ENCODE measurements around the gene ANAPC15. TPM values are rescaled to one million over a fixed set of nuclear protein-coding genes. Genes with fewer than 3 reads are reported as not detected.

The ANAPC15 gene
- total RNA-seq, 4 donors from 2014 or later = 21.2 to 39.3 (median 32.4) TPM

DNA sequence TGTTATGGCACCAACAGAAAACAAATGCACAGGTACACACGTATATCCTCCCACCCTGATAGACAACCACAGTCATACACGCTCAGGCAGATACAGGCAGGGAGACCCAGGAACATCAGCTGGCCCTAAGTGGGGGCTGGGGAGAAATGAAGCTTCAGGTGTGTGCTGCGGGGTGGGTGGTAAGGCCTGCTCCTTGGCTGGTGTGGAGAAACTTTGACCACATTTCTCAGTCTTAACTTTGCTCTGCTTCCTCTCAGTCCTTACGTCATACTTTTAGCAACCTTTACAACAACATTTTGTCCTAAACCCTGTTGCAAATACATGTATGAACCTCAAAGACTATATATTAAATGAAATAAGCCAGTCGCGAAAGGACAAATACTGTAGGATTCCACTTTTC is 6.7 kb upstream of the ANAPC15 start:
- intact Hi-C loops (cut with DNase I; ENCODE audit: low total_unique reads) = no loop called here

DNA sequence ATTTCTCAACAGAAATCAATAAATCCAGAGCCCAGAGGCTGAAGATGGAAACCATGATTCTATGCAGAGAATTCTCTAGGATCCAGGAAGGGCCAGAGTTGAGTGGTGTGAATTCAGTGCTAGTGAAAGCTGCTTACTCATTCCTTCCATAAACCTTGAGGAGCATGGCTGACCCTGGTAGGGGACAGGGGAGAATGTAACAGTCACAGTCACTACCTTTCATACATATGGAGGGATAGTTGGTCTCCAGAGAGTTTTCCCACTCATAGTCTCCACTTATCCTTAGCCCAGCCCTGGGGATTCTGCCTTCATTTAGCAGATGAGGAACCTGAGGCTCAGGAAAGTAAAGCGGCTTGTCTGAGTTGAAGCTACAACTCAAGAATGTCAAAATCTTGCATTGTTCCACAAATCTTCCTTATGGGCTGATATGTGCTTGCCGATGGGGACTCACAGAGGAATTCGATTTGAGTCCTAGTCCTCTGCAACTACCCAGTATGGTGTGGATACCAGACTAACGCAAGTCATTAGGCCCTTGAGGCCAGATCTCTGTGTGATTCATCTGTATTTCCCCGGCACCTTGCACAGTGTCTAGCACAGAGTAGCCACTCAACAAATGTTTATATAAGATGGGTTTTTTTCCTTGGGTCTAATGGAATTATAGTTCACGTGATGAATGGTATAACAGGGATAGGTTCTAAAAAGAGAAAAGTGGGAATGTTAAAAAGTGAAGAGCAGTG is 3.7 kb upstream of the ANAPC15 start:
- TF ChIP-seq, protein P1, sequence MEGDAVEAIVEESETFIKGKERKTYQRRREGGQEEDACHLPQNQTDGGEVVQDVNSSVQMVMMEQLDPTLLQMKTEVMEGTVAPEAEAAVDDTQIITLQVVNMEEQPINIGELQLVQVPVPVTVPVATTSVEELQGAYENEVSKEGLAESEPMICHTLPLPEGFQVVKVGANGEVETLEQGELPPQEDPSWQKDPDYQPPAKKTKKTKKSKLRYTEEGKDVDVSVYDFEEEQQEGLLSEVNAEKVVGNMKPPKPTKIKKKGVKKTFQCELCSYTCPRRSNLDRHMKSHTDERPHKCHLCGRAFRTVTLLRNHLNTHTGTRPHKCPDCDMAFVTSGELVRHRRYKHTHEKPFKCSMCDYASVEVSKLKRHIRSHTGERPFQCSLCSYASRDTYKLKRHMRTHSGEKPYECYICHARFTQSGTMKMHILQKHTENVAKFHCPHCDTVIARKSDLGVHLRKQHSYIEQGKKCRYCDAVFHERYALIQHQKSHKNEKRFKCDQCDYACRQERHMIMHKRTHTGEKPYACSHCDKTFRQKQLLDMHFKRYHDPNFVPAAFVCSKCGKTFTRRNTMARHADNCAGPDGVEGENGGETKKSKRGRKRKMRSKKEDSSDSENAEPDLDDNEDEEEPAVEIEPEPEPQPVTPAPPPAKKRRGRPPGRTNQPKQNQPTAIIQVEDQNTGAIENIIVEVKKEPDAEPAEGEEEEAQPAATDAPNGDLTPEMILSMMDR (IDR thresholded peaks at IDR 0.05 in 4 of 5, conservative IDR thresholded peaks at IDR 0.05 in 1 of 5) = no peak
- no peak for TF ChIP-seq POLR2A (IDR thresholded peaks at IDR 0.05)
- intact Hi-C loops (cut with DNase I; ENCODE audit: low total_unique reads) = no loop called here

More for the DNA sequence above, 6.7 kb upstream of the ANAPC15 start:
- DNase-seq (no peak), ATAC-seq (no peak)
- Histone ChIP-seq H3K4me3 (no peak overlapping the region), H3K4me1 (no peaks in the 10 kb centered on the region), H3K27ac (no peak overlapping the region), H3K36me3 (no peaks in the 10 kb centered on the region), H3K9me3 (no peaks in the 10 kb centered on the region), H3K27me3 (peaks cover 0 to 5% (median 0%) of the 10 kb centered on the region in 3 donors)
- in situ Hi-C loops (cut with MboI; ENCODE audit: low sequenced_read_pairs in 4 of 4) = no loop called here
- TF ChIP-seq, protein P1 (IDR thresholded peaks at IDR 0.05 in 4 of 5, conservative IDR thresholded peaks at IDR 0.05 in 1 of 5) = no peak
- no peak for TF ChIP-seq POLR2A (IDR thresholded peaks at IDR 0.05)

GRCh38 chr11:72114570-72114969 is 2.1 kb upstream of the ANAPC15 start:
- Histone ChIP-seq H3K9me3 (no peaks in the 10 kb centered on the region), H3K27me3 (no peaks in the 10 kb centered on the region), H3K36me3 (peaks cover 0 to under 1% of the 10 kb centered on the region in 2 donors), H3K27ac (no peak overlapping the region), H3K4me1 (peaks cover 11 to 13% of the 10 kb centered on the region in 2 donors), H3K4me3 (no peak overlapping the region)
- in situ Hi-C loops (cut with MboI; ENCODE audit: low sequenced_read_pairs in 4 of 4) (no loop called here), intact Hi-C loops (cut with DNase I; ENCODE audit: low total_unique reads) (no loop called here)
- ATAC-seq (no peak), DNase-seq (no peak)
- TF ChIP-seq, protein P1 (IDR thresholded peaks at IDR 0.05 in 4 of 5, conservative IDR thresholded peaks at IDR 0.05 in 1 of 5) = no peak

More for the DNA sequence above, 3.7 kb upstream of the ANAPC15 start:
- Histone ChIP-seq H3K4me3 (no peak overlapping the region), H3K27me3 (peaks cover 0 to 5% (median 0%) of the 10 kb centered on the region in 3 donors), H3K36me3 (no peaks in the 10 kb centered on the region), H3K9me3 (no peaks in the 10 kb centered on the region), H3K4me1 (peaks cover 11 to 13% of the 10 kb centered on the region in 2 donors), H3K27ac (no peak overlapping the region)
- in situ Hi-C loops (cut with MboI; ENCODE audit: low sequenced_read_pairs in 4 of 4) = no loop called here
- no peak for ATAC-seq
- no peak for DNase-seq

GRCh38 chr11:72112978-72113808 is 698 bp upstream of the ANAPC15 start:
- intact Hi-C loops (cut with DNase I; ENCODE audit: low total_unique reads) (loop anchor here (1.0 to 2.0 kb wide), 5 partner anchors 10 to 184 kb away; partner anchors contain the start of genes LAMTOR1, LRRC51, NUMA1 and RNF121), in situ Hi-C loops (cut with MboI; ENCODE audit: low sequenced_read_pairs in 4 of 4) (no loop called here)
- H3K27me3 ChIP-seq = no peaks in the 10 kb centered on the region
- H3K27ac ChIP-seq = peak overlapping the region; percentile 95 to 99 (median 98)
- H3K9me3 ChIP-seq = no peaks in the 10 kb centered on the region
- TF ChIP-seq POLR2A (IDR thresholded peaks at IDR 0.05) = no peak
- TF ChIP-seq, protein P1 (IDR thresholded peaks at IDR 0.05 in 4 of 5, conservative IDR thresholded peaks at IDR 0.05 in 1 of 5) = no peak
- DNase-seq (no peak), ATAC-seq (no peak)
- peaks cover 11 to 13% of the 10 kb centered on the region in 2 donors for H3K4me1 ChIP-seq
- H3K36me3 ChIP-seq = peaks cover 0 to 6% of the 10 kb centered on the region in 2 donors
- H3K4me3 ChIP-seq = peak overlapping the region; percentile 59 to 68 (median 66)
